GM12872 (cell line): Measurements from ENCODE around the gene EED.
A peak's percentile ranks its signal among the peaks of the same experiment; 100 is the strongest.

ENCODE experiments used
- CTCF ChIP-seq: IDR thresholded peaks from 3 replicates; pipeline ENCODE4 v1.5.1; 2011; ENCODE audit warnings: low read depth, mild to moderate bottlenecking, low read length, moderate library complexity; ENCODE audit not compliant: insufficient read depth

Gene EED

GRCh38 chr11:86291466-86292262 is 47.1 kb downstream of the EED start:
- peak; percentile 76 for TF ChIP-seq CTCF

GRCh38 chr11:86292912-86293616 is 48.5 kb downstream of the EED start:
- no peak for TF ChIP-seq CTCF

- no peak for TF ChIP-seq CTCF
These were observed 49.5 kb downstream of the EED start for GRCh38 chr11:86294026-86294425.

GRCh38 chr11:86301742-86302091 is 57.2 kb downstream of the EED start:
- no peak for TF ChIP-seq CTCF

- TF ChIP-seq CTCF, result no peak
These were observed 57.7 kb downstream of the EED start, which contains the start of gene HIKESHI for GRCh38 chr11:86302092-86302793. HIKESHI (plus strand) TSS chr11:86302240; CDS start chr11:86302449, 209 bp downstream.

- TF ChIP-seq CTCF, result no peak
These were observed 58.7 kb downstream of the EED start for GRCh38 chr11:86303257-86303656.

GRCh38 chr11:86313793-86314192 is 69.2 kb downstream of the EED start:
- no peak for TF ChIP-seq CTCF
